NCI-H82 treated with DMSO at 0.1 percent for 48 hours (cell line): Measurements from ENCODE around the gene AFAP1.
A peak's percentile ranks its signal among the peaks of the same experiment; 100 is the strongest.

Source experiments
- DNase-seq: peaks from one replicate; lab custom pipeline; 2025; ENCODE audit not compliant: unreplicated experiment; lab: John Stamatoyannopoulos, UW

Gene AFAP1

GRCh38 chr4:7867701-7868435 is 71.8 kb downstream of the AFAP1 start:
- no peak for DNase-seq

GRCh38 chr4:7867191-7867590 is 72.5 kb downstream of the AFAP1 start:
- peak; percentile 23 for DNase-seq

- DNase-seq = no peak
These were observed 74.1 kb downstream of the AFAP1 start for GRCh38 chr4:7865533-7865932.

GRCh38 chr4:7864685-7865084 is 75.0 kb downstream of the AFAP1 start:
- no peak for DNase-seq

- DNase-seq = no peak
These were observed 75.6 kb downstream of the AFAP1 start for GRCh38 chr4:7863911-7864681.

- DNase-seq = no peak
These were observed 77.0 kb downstream of the AFAP1 start for GRCh38 chr4:7862561-7863192.

- DNase-seq = no peak
These were observed 78.2 kb downstream of the AFAP1 start for GRCh38 chr4:7861440-7861881.

- DNase-seq = no peak
These were observed 79.0 kb downstream of the AFAP1 start for GRCh38 chr4:7860600-7861163.

GRCh38 chr4:7859326-7859725 is 80.3 kb downstream of the AFAP1 start:
- DNase-seq = no peak

GRCh38 chr4:7858498-7858897 is 81.2 kb downstream of the AFAP1 start:
- DNase-seq = no peak

GRCh38 chr4:7857993-7858392 is 81.7 kb downstream of the AFAP1 start:
- DNase-seq = no peak

- DNase-seq = no peak
These were observed 82.4 kb downstream of the AFAP1 start for GRCh38 chr4:7857238-7857701.

GRCh38 chr4:7855731-7856130 is 83.9 kb downstream of the AFAP1 start:
- DNase-seq = no peak

- no peak for DNase-seq
These were observed 84.8 kb downstream of the AFAP1 start for GRCh38 chr4:7854697-7855370.

GRCh38 chr4:7854216-7854615 is 85.4 kb downstream of the AFAP1 start:
- DNase-seq = no peak

GRCh38 chr4:7853271-7853670 is 86.4 kb downstream of the AFAP1 start:
- DNase-seq = no peak

- no peak for DNase-seq
These were observed 87.0 kb downstream of the AFAP1 start for GRCh38 chr4:7852568-7853185.

GRCh38 chr4:7850489-7850888 is 89.2 kb downstream of the AFAP1 start:
- no peak for DNase-seq

GRCh38 chr4:7847206-7847605 is 92.5 kb downstream of the AFAP1 start:
- no peak for DNase-seq

GRCh38 chr4:7845493-7846128 is 94.0 kb downstream of the AFAP1 start:
- peak; percentile 18 for DNase-seq
